OCI-LY3 (cell line): Measurements from ENCODE around the gene OPN4.

Experiments
- H2AFZ ChIP-seq: fragments of 200-600, 300-600 bp; shearing (Covaris generic); 2 replicates; pipeline ENCODE4 v1.6.0; 2014; ENCODE audit warnings: antibody characterized with exemption, low read depth, low read length
- H3K27ac ChIP-seq: fragments of 200-600, 300-600 bp; sonication (generic); 2 replicates; pipeline ENCODE4 v1.5.1; 2014; ENCODE audit warnings: mild to moderate bottlenecking, low read length, moderate library complexity, mixed read lengths
- H3K27me3 ChIP-seq: fragments of 200-600, 300-600 bp; sonication (generic); 2 replicates; pipeline ENCODE4 v1.6.1; 2014; ENCODE audit warnings: low read depth, low read length, mixed read lengths
- H3K36me3 ChIP-seq: fragments of 200-600, 300-600 bp; sonication (generic); replicated peaks from 2 replicates; pipeline ENCODE3; 2014; ENCODE audit warnings: low read depth, low read length, mixed read lengths
- H3K4me1 ChIP-seq: fragments of 300-600, 200-600 bp; sonication (generic); 2 replicates; pipeline ENCODE4 v1.6.1; 2014; ENCODE audit warnings: low read length, mixed read lengths
- H3K4me2 ChIP-seq: fragments of 200-600, 300-600 bp; sonication (generic); 2 replicates; pipeline ENCODE4 v1.6.1; 2014; ENCODE audit warnings: low read length, mixed read lengths
- H3K4me3 ChIP-seq: fragments of 300-600, 200-600 bp; sonication (generic); 2 replicates; pipeline ENCODE4 v1.5.1; 2014; ENCODE audit warnings: antibody characterized with exemption, mild to moderate bottlenecking, low read length, moderate library complexity
- H3K79me2 ChIP-seq: fragments of 300-600, 200-600 bp; shearing (Covaris generic); 2 replicates; pipeline ENCODE4 v1.6.1; 2014; ENCODE audit warnings: mild to moderate bottlenecking, low read length, mixed read lengths
- H3K9ac ChIP-seq: fragments of 300-600, 200-600 bp; shearing (Covaris generic); 2 replicates; pipeline ENCODE4 v1.6.0; 2014; ENCODE audit warnings: mild to moderate bottlenecking, low read length, moderate library complexity
- H3K9me3 ChIP-seq: fragments of 200-600, 300-600 bp; shearing (Covaris generic); 2 replicates; pipeline ENCODE4 v1.6.1; 2014; ENCODE audit warnings: low read length, mixed read lengths; ENCODE audit not compliant: insufficient read depth
- H4K20me1 ChIP-seq: fragments of 200-600, 300-600 bp; sonication (generic); 2 replicates; pipeline ENCODE4 v1.6.1; 2016; ENCODE audit warnings: low read length, mixed read lengths; ENCODE audit not compliant: insufficient read depth
- CTCF ChIP-seq: fragments of 200-600, 300-600 bp; sonication (generic); IDR thresholded peaks from 2 replicates; pipeline ENCODE4 v1.5.1; 2014; ENCODE audit warnings: antibody characterized with exemption, low read length, low read depth
- EZH2phosphoT487 ChIP-seq: fragments of 200-600 bp; shearing (Covaris generic); IDR thresholded peaks from 2 replicates; pipeline ENCODE4 v1.6.1; 2018; ENCODE audit warnings: antibody characterized with exemption, mixed run types, low read depth

The OPN4 gene

GRCh38 chr10:86666538-86666937, 12.2 kb downstream of the OPN4 start:
- no peaks in the 10 kb centered on the region for H3K4me1 ChIP-seq
- H3K36me3 ChIP-seq: no peaks in the 10 kb centered on the region
- H3K27me3 ChIP-seq: no peaks in the 10 kb centered on the region
- H2AFZ ChIP-seq: no peak overlapping the region
- H3K4me3 ChIP-seq: no peak overlapping the region
- H4K20me1 ChIP-seq: no peaks in the 10 kb centered on the region
- H3K27ac ChIP-seq: no peak overlapping the region
- no peak for TF ChIP-seq CTCF
- TF ChIP-seq EZH2phosphoT487: no peak
- no peak overlapping the region for H3K9ac ChIP-seq
- no peak overlapping the region for H3K4me2 ChIP-seq
- no peaks in the 10 kb centered on the region for H3K9me3 ChIP-seq
- no peaks in the 10 kb centered on the region for H3K79me2 ChIP-seq

- Histone ChIP-seq H3K27me3 (0 out of 2 replicates have a peak, but pooled peaks cover 4% of the 10 kb centered on the region), H3K36me3 (no peaks in the 10 kb centered on the region), H3K4me2 (no peak overlapping the region), H3K27ac (no peak overlapping the region), H2AFZ (no peak overlapping the region), H3K4me3 (no peak overlapping the region), H3K9me3 (no peaks in the 10 kb centered on the region), H3K9ac (no peak overlapping the region), H3K4me1 (peaks cover 7% of the 10 kb centered on the region), H3K79me2 (no peaks in the 10 kb centered on the region), H4K20me1 (no peaks in the 10 kb centered on the region)
- TF ChIP-seq EZH2phosphoT487: no peak
- no peak for TF ChIP-seq CTCF
Measured at GRCh38 chr10:86667421-86668181, 13.3 kb downstream of the OPN4 start.

- Histone ChIP-seq H3K4me1 (peaks cover 9% of the 10 kb centered on the region), H2AFZ (no peak within 1 kb of the TSS), H3K9ac (no peak within 1 kb of the TSS), H3K4me3 (no peak within 1 kb of the TSS), H3K27me3 (peaks cover 9% of the 10 kb centered on the region; the same call in 1 of the 2 replicates), H3K4me2 (no peak within 1 kb of the TSS), H3K27ac (no peak within 1 kb of the TSS), H4K20me1 (no peaks in the 10 kb centered on the region), H3K36me3 (no peaks in the 10 kb centered on the region), H3K9me3 (no peaks in the 10 kb centered on the region), H3K79me2 (no peaks in the 10 kb centered on the region)
- TF ChIP-seq CTCF: no peak
- no peak for TF ChIP-seq EZH2phosphoT487
Measured at GRCh38 chr10:86668297-86669165, 14.2 kb downstream of the OPN4 start, which contains the start of gene LDB3. Gene LDB3, plus strand, starts transcription at chr10:86668511. Its CDS starts 181 bp downstream, at chr10:86668692.

GRCh38 chr10:86670290-86670811, 16.0 kb downstream of the OPN4 start:
- H3K9me3 ChIP-seq: no peaks in the 10 kb centered on the region
- no peaks in the 10 kb centered on the region for H4K20me1 ChIP-seq
- peaks cover 12% of the 10 kb centered on the region; the same call in 1 of the 2 replicates for H3K27me3 ChIP-seq
- H3K4me3 ChIP-seq: no peak overlapping the region
- no peaks in the 10 kb centered on the region for H3K79me2 ChIP-seq
- TF ChIP-seq CTCF (no peak), EZH2phosphoT487 (no peak)
- H3K36me3 ChIP-seq: no peaks in the 10 kb centered on the region
- H3K4me1 ChIP-seq: peaks cover 10% of the 10 kb centered on the region
- H3K4me2 ChIP-seq: no peak overlapping the region
- H2AFZ ChIP-seq: no peak overlapping the region
- no peak overlapping the region for H3K27ac ChIP-seq
- H3K9ac ChIP-seq: no peak overlapping the region
